SK-N-DZ (cell line): Measurements from ENCODE around the gene SLC25A34.

Experiments
- DNase-seq: peaks from one replicate; pipeline ENCODE4 v3.0.0-alpha.2; 2015; ENCODE audit warnings: low spot score

SLC25A34 gene

DNA sequence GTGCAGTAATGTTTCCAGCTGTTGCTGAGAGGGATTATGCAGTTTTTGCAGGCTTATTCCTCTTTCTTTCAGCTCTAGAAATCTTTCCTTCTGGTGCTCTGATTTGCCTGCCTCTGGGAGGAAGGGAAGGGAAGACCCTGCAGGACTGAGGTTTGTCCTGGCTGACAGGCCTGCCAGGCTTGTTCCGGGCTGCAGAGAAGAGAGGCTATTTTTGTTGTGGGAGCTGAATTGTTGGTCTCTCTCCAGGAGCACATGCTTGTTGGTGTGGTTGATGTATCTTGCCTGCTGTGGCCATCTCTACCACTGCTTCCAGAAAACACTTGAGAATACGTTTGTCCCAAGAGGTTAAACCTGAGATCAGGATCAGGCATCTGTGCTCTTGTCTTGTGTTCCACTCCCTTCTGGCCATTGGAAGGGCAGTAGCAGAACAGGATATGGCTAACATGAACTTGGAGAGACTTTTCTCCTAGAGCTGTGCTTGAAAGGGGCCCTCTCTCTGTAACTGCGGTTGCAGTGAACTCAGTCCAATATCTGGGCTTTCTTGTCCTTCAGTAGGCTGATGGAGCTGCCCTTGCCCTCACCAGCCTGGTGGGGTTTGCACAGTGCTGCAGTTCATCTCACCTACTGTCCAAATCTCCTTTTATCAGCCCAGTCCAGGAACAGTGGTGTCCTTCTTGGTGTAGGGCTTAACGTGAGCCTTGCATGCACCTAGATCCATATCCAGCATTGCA lies 21.5 kb upstream of the SLC25A34 start:
- DNase-seq: no peak

DNA sequence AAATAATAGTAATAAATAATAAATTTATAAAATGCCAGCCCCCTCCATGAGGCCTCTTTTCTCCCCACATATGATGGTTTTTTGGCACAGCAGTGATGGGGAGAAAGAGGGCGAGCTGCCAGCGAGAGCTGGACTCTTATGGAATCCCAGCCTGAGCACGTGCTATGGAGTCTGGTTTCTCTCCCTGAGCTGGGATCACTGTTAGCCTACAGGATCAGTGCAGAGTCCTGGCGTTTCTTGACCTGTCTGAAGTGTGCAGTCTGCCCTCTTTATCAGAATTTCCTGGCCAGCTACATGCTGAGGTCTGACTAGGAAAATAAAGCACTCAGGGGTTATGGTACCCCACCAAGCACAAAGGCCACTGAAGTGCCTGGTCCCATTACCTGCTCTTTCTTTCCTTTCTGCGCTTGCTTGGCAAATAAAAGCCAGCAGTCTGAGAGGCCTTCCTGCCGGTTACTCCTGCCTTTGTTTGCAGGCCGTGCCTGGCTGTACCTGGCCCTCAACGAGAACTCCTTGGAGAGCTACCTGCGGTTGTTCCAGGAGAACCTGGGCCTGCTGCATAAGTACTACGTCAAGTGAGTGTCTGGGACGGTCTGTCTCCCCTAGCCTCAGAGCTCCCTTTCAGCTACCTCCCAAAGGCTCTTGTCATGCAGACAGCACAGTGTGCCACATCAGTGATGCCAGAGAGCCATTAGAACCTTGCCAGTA lies 18.5 kb upstream of the SLC25A34 start:
- DNase-seq: no peak

DNA sequence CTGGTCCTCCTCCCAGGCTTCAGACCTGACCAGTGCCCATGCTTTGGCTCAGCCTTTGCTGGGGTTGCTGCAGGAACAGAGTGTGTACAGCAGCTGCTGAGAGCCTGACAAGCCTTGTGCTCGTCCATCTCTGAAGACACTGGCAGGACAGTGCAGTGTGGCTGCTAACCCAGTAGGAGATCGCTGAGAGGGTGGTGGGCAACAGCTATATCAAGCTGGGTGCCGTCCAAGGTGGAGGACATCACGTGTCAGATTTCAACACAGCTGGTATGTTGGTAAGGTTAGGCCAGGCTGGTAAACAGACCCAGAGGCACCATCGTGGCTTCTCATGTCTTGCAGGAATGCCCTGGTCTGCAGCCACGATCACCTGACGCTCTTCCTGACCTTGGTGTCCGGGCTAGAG lies 17.9 kb upstream of the SLC25A34 start:
- DNase-seq: no peak

- no peak for DNase-seq
These were observed 16.5 kb upstream of the SLC25A34 start for GRCh38 chr1:15719381-15720120.

DNA sequence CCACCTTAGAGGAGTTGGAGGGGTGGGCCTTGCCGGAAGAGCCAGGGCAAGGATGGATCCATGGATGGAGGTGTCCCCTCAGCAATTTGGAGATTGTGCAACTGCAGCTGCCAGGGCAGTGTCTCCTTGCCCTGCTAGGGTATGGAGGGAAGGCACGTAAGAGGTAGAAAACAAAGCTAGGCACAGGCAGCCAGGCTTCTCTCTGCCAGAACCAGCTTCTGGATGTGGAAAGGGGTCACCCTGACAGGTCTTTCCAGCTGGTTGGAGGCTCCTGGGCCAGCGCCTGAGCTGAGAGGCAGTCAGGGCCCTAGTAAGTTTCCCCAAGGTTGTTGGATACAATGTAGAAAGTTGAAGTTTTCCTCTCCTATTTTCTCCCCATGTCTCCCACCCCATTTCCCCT lies 15.2 kb upstream of the SLC25A34 start:
- no peak for DNase-seq

GRCh38 chr1:15722411-15722810 lies 13.6 kb upstream of the SLC25A34 start:
- no peak for DNase-seq

DNA sequence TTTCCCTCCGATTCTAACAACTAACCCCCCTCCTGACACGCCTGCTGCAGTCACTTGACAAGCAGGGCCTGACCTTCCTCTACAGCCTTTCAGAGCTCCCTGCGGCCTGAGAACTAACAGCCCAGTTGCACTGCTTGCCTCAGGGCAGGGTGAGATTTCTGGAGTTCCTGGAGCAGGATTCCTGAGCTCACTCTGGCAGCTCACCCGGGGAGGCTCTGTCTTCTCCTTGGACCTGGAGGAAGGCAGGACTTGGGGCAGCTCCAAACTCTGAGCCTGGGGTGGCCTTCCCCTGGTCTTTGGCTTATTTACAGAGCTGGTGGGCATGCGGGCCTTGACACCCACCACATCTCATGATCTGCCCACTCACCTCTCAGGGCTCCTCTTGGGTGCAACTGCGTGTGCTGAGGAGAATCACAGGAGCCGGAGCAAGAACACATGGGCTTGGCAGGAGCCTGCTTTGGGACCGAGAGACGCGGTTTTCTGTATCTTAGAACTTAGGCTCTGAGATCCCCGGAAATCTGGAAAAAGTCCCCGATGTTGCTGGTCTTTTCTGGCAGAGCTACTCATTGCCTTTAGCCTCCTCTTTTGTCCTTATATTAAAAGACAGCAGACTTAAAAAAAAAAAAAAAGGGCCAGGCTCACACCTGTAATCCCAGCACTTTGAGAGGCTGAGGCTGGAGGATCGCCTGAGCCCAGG lies 13.1 kb upstream of the SLC25A34 start:
- no peak for DNase-seq

GRCh38 chr1:15723631-15724246 lies 12.3 kb upstream of the SLC25A34 start:
- DNase-seq: no peak

GRCh38 chr1:15724949-15725880 lies 10.8 kb upstream of the SLC25A34 start:
- DNase-seq: no peak

GRCh38 chr1:15726508-15726907 lies 9.6 kb upstream of the SLC25A34 start:
- DNase-seq: no peak

GRCh38 chr1:15727021-15727420 lies 9.0 kb upstream of the SLC25A34 start:
- no peak for DNase-seq

GRCh38 chr1:15727424-15727823 lies 8.6 kb upstream of the SLC25A34 start:
- no peak for DNase-seq

DNA sequence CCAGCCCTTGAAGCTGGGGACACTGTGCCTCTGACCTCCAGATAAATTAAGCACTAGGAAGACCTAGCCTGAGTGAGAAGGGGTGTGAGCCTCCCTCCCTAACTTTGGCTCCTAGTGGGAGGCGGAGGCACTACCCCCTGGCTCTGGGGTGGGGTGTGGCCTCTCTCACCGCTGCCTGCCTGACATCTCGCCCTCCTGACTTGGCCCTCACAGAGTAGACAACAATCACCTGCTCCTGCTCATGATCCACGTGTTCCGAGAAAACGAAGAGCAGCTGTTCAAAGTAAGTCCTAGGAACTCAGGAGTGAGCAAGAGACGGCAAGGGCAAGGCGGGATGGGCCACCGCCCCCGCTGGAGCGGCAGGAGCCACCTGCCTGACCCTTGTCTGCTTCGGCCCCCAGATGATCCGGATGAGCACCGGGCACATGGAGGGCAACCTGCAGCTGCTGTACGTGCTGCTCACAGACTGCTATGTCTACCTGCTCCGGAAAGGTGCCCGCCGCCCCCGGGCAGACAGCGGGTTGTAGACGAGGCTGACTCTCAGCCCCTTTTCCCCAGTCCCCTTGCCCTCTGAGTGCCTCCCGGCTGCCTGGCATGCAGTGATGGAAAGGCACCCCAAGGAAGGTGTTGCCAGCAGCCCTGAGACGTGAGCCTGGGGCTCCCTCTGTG lies 8.1 kb upstream of the SLC25A34 start:
- DNase-seq: no peak

DNA sequence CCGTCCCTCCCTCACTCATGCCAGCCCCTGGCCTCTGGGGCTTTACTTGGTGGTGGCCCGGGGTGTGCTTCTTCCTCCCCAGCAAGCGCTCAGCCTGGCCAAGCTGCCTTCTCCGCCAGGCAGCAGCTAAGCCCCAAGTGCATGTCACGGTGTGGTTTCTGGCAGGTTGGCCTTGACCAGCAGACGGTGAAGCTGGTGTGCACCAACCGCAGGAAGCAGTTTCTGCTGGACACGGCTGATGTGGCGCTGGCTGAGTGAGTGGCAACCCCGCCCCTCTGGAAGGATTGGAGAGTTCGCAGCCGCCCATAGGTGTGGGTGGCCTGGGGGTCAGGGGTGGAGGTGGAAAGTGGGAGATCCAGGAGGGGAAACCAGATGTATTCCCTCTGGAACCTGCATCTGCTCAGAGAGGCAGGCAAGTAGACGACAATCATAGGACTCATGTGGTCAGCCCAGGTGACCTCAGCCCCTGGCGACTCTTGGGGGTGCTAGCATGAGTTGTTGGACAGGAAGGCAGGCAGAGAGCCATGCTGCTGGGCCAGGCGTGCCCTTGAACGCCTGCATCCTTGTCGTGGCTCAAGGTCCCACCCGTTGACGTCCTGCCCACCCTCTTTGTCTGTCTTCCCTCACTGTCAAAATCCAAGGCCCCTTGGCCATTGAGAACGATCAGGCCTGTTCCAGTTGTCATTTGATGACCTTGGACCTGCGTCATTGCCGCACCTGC lies 7.0 kb upstream of the SLC25A34 start:
- no peak for DNase-seq

DNA sequence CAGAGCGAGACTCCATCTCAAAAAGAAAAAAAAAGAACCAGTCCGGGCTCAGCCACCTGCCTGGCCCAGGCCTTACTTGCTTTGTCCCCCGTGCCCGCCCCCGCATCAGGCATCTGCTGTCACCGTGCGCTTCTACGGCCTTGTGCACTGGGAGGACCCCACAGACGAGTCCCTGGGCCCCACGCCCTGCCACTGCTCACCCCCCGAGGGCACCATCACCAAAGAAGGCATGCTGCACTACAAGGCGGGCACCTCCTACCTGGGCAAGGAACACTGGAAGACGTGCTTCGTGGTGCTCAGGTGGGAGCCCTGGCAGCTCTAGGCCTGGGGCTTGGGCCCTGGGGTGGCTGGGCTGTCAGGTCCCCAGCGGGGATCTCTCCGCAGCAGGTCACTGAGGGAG lies 5.6 kb upstream of the SLC25A34 start:
- no peak for DNase-seq

DNA sequence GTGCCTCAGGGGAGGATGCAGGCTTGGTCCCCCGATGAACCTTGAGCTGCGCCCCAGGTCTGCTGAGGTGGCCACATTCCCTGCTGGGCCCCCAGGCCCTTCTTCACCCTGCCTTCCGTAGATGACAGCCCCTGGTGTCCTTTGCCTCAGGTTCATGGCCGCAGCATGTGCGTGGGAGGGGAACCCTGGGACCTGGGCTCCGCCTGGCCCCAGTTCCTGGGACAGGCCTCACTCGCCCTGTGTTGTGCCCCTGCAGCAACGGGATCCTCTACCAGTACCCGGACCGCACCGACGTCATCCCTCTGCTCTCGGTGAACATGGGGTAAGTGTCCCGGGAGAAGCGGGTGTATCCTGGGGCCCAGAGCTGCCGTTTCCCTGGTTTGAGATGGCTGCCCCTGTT lies 5.1 kb upstream of the SLC25A34 start:
- DNase-seq: no peak

DNA sequence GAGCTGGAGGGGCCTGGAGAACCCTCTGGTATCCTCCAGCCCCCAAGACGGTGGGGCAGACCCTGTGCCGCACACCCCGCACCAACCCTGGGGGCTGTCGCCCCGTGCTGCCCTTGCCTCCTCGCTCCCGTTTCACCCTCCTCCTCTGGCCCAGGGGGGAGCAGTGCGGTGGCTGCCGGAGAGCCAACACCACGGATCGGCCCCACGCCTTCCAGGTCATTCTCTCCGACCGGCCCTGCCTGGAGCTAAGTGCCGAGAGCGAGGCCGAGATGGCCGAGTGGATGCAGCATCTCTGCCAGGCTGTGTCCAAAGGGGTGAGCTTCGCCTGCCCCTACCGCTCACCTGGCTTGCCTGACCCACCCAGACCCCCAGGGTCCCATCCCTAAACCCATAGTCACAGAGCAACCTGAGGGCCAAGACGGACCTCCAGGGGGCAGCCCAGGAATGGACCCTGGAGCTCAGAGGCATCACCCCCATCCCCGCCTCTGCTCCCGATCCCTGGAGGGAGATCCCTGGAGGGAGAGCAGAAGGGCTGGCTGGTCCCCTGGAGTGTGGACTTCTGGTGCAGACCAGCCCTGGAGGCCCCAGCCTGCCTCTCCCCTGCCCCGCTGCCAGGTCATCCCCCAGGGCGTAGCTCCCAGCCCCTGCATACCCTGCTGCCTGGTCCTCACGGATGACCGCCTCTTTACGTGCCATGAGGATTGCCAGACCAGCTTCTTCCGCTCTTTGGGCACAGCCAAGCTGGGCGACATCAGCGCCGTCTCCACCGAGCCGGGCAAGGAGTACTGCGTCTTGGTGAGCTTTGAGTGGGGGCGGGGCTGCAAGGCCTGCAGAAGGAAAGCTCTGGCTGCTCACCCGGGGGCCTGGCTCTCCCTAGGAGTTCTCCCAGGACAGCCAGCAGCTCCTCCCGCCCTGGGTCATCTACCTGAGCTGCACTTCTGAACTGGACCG lies 4.0 kb upstream of the SLC25A34 start:
- no peak for DNase-seq

DNA sequence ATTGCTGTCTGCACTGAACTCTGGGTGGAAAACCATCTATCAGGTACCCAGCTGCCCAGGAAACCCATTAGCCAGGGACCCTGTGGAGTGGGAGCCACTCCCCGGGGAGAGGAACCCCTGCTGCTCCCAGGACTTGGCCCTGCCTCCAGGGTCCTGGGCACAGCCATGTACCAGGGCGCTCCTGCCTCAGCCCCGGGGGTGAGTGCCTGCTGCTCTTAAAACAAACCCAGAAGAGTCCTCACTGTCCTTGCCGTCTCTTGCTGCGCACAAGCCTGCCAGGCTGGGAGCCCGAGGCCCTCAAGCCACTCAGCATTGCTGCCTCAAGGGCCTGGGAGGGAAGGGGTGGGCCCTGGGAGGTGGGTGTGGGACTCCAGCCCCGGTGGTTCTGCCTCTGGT lies 3.4 kb upstream of the SLC25A34 start:
- no peak for DNase-seq
